Hematopoietic multipotent progenitor cell treated with erythropoietin and hydrocortisone succinate and interleukin-3 and kit ligand, for 8 days (in vitro differentiated cells): ENCODE data around the gene MKLN1.
"Not testable (repeated sequence)": the region's sequence is repeated elsewhere in the genome, so short reads cannot be mapped to it uniquely, and the experiment has no call there.

Experiments
- DNase-seq: peaks from one replicate; pipeline ENCODE4 v3.0.0-alpha.2; 2015

The MKLN1 gene

DNA sequence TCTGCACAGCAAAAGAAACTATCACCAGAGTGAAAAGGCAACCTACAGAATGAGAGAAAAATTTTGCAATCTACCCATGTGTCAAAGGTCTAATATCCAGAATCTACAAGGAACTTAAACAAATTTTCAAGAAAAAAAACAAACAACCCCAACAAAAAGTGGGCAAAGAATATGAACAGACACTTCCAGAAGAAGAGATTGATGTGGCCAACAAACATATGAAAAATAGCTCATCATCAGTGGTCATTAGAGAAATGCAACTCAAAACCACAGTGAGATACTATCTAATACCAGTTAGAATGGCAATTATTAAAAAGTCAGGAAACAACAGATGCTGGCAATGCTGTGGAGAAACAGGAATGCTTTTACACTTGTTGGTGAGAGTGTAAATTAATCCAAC, 7.1 kb upstream of the MKLN1 start:
- no peak for DNase-seq

DNA sequence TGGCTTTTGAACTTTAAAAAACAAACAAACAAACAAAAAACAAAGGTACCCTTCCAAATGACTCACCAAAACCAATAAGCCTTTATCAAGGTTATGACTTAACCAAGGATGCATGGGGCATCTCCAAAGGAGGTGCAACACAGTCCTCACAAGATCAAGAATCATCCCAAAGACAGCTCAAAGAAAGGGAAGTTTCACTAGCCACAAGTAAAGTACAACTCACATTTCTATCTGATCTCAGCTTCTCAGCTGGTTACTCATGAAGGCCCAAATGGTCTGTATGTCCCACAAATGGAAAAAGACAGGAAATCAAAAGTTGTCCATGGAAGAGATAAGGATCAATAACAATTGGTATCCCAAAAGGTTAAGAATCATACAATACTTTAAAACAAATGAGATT, 6.0 kb upstream of the MKLN1 start:
- no peak for DNase-seq

DNA sequence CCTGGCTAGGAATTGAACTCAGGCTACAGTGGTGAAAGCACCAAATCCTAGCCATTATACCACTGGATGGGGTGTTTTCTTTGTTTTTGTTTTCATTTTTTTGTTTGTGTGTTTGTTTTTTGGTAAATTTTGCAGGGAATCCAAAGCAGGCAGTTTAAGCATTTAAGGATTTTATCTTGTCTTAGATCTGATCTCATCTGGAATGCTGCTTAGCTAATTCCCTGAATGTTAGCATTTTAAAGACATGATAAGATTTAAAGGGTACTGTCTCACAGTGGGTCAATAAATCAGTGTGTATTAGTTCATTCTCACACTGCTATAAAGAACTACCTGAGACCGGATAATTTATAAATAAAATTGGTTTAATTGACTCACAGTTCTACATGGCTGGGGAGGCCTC, 5.6 kb upstream of the MKLN1 start:
- DNase-seq: no peak

DNA sequence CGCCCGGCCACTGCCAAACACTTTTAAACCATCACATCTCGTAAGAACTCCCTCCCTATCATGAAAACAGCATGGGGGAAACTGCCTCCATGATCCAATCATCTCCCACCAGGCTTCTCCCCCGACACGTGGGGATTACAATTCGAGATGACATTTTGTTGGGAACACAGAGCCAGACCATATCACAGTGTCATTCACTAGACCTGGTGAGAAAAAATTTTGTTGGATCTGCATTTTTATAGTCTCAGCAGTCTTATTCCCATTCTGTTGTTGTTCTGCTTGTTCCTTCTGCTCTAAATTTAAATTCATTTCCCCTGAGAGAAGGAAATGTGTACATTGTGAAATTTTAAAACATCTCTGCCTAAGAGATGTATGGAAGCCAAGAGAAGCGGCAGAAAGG, 4.8 kb upstream of the MKLN1 start:
- no peak for DNase-seq

DNA sequence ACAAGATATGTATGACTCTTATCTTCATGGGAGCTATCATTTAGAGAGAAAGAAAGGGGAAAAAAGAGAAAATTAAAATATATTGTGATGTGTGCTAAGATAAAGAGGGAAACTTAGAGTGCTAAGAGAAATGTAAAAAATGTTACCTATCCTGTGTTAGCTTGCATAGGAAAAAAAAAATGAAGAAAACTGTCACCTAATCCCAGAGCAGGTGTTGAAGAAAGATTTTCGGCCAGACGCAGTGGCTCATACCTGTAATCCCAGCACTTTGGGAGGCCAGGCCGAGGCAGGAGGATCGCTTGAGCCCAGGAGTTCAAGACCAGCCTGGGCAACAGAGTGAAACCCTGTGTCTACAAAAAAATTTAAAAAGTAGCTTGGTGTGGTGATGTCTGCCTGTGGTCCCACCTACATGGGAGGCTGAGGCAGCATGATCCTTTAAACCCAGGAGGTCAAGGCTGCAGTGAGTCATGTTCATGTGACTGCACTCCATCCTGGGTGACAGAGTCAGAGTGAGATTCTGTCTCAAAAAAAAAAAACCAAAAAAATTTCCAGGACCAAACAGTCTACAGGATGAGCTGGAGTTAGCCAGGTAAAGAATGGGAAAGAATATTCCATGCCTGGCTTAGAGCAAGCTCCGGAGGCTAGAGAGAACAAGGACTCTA, 2.4 kb upstream of the MKLN1 start:
- no peak for DNase-seq

DNA sequence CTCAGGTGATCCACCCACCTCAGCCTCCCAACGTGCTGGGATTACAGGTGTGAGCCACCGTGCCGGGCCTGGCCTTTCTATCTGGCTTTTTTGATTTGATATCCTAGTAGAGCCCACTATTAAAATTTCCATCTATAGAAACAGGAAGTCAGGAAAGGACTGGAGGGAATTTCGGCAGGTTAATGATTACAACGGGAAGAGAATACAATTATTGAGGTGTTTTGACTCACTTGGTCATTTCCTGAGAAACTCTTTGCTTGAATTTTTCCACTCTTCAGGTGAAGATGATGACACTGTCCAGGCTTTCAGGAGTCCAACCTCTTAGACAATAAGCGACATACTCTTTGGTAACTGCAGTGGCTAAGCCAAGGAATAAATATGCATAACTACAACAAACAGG, 1.1 kb upstream of the MKLN1 start:
- no peak for DNase-seq

DNA sequence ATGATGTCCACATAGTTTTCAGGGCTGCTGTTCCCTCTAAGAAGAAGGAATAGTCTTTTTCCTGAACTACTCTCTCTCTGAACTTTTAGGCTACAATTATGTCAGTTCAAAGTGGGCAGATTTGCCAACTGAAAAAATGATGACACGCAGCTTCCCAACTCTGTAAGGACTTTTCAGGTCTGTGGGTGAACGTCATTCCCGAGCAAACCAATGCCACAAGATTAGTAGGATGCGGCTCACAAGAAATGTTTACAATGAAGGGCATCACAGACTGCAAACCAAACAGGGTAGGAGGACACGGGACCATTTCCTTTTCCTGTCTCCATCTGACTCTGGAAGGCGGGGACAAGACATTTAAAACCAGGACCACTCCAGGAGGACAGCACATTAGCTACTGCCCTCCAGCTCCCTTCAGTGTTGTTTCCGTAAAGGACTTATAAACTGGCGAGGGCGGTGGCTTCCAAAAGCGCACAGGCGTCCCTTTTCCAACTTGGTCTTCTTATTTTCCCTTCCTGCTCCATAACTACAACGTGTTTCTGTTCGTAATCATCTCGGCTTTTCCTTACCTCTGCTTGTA, 539 bp upstream of the MKLN1 start:
- DNase-seq: peak; percentile 60

DNA sequence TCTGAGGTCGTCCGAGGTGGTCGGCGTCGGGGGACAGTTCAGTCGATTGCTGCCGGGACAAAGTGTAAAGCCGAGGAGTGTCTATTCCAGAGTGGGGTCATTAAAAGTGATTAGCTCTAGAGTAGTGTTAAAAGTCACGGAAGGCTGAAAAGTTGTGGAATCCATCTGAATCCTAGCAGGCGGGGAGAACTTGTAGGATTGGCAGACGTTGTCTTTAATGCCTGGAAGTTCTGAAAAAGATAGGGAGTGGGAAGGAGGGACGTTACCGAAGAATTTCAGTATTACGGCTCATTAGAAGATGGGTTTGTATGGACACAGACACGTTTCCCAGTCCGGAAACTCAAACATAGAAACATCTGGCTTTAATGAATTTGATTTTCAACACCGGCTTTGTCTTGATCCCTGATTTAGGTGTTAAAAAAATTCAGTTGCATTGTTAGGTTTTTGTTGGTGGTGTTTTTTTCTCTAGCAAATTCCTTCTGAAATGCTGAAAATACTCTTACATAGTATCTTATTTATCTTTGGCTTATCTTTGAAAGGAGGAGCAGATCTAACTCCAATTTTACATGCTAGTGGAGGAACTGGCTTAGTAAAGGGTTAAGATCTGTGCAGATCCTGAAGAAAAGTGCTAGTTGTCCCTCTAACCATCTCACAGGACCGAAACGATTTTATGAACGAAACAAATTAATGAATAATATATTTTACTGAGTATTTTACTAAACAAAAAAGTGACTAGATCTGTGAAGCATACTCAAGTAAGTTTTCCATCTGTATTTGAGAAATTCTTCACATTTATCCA, 900 bp downstream of the MKLN1 start:
- peak; percentile 29 for DNase-seq

DNA sequence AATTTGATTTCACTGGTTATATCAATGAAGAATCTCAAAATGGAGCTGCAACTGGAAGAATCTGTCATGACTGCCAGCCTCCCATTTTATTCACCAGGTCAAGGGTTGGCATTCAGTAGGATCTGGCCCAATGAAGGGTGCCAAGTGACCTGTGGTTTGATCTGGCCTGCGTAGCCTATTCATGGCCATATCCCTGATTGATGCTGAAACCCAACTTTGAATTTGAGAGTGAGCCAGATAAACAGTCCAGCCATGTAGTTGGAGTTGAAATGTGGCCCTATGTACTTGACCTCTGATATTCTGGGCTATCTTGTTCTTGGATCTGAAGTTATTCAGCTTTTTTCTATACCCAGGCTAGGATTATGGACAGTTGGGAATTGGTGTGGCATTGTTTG, 1.5 kb downstream of the MKLN1 start:
- DNase-seq: peak; percentile 36

DNA sequence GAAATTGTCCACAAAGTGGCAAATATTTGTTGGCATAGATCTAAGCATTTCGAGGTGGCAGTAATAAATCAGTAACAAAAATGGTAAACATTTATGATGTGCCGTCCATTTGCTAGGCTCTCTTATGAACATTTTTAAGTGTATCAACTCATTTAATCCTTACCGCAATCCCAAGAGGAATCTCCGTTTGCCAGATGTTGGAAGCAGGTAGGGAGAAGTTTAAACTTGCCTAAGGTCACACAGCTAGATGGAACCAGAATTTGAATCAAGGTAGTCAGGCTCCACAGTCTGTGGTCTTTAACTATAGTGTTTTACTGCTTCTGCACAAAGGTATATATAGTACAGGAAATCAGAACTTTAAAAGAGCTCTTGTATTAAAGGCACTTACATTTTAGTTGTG, 2.6 kb downstream of the MKLN1 start:
- no peak for DNase-seq

DNA sequence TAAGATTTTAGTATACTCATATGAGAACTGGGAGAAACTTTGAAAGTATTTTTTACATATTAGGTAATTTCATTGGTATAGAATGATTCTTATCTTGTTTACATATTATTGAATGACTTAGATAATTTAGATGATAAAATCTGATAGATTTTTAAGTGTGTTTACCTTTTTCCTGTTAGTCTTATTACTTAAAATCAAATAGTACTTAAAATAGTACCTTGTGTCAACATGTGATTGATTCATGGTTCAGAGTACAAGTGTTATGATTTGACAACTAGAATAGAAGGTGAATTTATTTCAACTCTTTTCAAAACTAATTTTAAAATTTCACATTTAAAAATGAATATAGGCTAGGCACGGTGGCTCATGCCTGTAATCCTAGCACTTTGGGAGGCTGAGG, 4.1 kb downstream of the MKLN1 start:
- DNase-seq: no peak

DNA sequence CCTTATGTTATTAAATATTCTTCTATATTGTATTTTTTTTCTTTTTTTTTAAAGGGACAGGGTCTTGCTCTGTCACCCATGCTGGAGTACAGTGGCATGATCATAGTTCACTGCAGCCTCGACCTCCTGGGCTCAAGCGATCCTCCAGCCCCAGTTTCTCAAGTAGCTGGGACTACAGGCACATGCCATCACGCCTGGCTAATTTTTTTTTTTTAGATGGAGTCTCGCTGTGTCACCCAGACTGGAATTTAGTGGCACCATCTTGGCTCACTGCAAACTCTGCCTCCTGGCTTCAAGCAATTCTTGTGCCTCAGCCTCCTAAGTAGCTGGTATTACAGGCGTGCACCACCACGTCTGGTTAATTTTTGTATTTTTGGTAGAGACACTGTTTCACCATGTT, 5.1 kb downstream of the MKLN1 start:
- DNase-seq: not testable (repeated sequence)

DNA sequence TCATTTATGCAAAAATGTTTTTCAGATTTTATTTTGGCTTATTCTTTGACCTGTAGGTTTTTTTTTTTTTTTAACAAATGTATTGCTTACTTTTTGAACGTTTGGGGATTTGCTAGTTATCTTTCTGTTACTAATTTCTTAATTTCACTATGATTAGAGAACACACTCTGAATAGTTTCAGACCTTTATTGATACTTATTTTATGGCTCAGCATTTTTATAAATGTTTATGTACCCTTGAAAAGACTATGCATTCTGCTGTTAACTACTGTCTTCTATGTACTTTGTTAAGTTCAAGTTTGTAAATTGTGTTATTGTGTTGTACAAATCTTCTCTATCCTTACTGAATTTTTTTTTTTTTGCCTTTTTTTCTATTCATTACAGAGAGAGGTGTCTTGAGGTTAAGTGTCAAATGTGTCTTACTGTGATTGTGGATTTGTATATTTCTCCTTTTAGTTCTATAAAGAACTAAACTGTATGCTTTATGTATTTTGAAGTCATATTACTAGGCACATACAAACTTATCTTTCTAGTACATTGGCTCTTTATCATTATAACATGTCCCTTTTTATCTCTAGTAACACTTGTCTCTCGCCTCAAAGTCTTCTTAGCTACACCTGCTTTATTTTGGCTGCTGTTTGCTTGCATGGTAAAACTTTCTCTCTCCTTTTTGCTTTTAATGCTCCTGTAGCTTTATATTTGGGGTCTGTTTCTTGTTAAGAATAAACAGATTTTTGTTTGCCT, 8.1 kb downstream of the MKLN1 start:
- DNase-seq: peak; percentile 88

DNA sequence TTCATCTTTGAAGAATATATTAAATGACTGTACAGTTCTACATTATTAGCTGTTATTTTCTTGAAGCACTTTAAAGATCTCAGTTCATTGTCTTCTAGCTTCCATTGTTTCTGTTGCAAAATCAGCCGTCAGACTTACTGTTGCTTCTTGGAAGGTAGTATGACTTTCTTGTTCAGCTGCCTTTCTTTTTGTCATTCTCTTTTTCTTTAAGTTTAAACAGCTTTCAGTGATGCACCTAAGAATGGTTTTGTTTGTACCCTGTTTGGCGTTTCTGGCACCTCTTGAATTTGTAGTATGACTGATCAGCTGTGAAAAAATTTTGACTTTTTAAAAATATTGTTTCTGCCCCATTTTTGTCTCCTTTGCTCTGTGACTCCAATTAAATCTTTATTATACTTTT, 9.3 kb downstream of the MKLN1 start:
- DNase-seq: peak; percentile 61

DNA sequence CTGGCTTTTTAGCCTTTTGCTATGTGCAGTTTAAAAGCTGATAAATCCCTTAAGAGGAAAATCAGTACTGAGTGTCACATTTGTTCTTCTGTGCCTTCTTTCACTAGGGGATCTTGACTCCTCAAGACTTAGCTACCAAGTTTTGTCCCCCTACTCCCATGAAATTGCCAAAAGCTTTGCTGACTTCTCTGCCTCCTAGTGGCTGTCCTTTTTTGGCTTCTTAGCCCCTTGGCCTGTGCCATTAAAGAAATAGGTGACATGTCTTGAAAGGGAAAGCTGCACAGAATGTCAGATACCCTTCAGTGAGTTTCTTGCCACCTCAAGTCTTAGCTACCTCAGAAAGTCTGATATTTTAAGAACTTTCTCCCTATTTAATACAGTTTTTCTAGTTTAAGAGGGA, 10.5 kb downstream of the MKLN1 start:
- no peak for DNase-seq

DNA sequence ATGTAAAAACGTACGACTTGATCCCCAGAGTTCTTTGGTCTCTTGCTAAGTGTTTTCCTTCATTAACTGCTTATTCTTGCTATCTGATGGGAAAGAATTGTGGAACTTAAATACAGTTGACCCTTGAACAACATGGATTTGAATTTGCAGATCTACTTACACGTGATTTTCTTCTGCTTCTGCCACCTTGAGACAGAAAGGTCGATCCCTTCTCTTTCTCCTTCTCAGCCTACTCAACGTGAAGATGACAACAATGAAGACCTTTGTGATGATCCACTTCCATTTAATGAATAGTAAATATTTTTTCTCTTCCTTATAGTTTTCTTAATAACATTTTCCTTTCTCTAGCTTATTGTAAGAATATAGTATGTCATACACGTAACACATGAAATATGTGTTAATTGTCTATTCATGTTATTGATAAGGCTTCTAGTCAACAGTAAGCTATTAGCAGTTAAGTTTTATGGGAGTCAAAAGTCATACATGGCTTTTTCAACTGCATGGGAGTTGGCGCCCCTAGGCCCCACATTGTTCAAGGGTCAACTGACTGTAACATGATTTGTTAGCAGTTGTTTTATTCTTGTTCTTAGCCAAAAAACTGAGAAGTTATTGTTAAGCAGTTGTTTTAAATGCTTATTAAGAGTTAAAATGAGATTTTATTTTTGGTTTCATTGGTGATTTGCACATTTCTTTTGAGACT, 11.2 kb downstream of the MKLN1 start:
- DNase-seq: no peak

DNA sequence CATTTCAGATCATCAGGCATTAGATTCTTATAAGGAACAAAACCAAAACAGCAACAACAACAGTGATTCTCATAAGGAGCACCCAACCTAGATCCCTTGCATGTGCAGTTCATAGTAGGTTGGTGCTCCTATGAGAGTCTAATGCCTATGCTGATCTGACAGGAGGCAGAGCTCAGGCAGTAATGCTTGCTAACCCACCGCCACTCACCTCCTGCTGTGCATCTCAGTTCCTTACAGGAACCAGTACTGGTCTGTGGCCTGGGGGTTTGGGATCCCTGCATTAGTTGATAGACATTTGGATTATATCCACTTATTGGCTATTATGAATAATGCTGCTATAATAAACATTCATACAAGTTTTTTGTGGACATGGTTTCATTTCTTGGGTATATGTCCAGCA, 14.0 kb downstream of the MKLN1 start:
- DNase-seq: no peak

DNA sequence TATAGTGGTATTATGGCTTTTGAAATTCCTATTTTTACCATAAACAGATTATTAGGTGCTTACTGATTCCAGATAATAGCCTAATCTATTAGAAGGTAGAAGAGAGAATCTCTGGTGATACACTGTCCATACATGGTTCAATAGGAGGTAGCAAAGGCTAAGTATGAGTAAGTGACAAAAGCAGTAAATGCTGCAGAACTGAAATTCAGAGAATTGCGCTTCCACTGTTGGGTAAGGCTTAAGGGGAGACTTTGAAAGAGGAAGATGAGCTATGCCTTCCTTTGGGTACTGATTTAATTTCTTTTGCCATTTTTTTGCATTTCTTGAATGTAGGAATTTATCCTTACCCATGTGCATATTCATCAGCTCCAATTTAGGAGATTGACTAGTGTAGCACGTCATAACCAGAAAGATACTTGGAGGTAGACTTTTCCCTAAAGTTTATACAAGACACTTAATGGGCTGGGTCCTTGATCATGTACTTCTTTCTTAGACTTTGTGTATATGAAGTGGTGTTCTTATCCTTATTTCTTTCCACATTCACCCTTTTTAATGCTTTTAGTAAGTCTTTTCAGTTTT, 15.3 kb downstream of the MKLN1 start:
- DNase-seq: no peak

DNA sequence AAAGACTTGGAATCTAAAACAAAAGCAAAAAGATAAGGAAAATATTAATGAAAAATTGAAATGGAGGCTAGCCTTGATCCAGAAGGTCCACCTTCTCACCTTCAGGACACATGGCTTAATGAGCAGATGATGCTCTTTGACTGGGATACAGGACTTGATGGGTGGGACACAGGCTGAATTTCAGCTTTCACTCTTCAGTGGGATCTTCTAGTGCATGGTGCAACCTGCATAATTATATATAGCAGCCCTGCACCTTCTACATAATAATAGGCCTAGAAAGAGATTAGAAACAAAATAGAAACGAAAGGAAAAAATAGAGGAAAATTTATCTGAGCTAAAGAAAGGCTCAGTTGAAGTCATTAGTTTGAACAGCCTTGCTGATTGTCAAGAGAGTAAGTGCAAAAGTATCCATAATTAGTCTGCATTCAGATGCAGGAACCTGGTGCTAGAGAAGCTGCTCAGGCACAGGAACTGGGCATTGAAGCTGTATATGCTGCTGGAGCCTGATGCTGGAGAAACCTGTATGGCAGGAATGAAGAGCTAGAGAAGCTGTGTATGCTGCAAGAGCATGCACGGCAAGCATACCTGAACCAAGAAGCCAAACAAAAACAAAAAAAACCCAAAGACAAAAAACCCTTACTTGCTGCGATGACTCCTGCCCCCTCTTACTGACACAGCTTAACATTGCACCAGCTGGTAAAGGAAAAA, 19.4 kb downstream of the MKLN1 start:
- no peak for DNase-seq

DNA sequence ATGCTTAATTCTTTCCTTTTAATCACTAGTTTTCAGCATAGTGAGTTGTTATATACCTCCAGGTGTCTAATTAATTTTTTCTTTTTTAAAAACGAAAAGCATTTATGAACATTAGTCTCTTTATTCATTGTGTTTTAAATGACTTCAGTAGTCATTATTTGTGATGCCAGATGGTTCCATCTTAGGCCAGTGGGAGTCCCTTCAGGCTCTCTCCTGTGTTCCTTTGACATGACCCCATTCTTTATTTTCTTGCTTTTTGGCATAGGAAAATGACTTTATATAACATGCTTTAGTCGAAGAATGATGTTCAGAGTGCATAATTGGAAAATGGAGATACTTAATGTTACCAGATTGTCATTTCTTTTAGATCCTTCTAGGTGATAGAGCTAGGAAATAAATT, 24.4 kb downstream of the MKLN1 start:
- DNase-seq: no peak

DNA sequence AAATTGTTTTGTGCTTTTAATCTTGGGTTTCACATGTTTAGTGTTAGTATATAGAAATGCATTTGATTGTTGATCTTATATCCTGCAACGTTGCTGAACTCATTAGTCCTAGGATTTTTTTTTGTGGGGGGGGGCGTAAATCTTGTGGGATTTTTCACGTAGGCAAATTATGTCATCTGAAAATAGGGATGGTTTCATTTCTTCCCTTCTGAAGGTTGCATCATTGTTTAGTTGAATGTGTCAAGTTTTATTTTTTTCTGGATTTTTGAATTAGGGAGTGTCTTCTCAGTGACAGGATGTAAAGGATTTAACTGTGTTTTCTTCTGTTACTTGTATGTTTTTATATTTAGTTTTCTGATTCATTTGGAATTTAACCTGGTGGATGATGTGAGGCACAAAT, 26.7 kb downstream of the MKLN1 start:
- DNase-seq: no peak
